Astrocyte (in vitro differentiated cells and primary cell): ENCODE data around the gene FOXB2.

ENCODE experiments used
- CTCF ChIP-seq: IDR thresholded peaks from 2 replicates; pipeline ENCODE4 v1.5.1; 2011; ENCODE audit warnings: low read depth, mild to moderate bottlenecking, inconsistent platforms, low read length, moderate library complexity; ENCODE audit not compliant: insufficient read depth
- EZH2 ChIP-seq: IDR thresholded peaks from 2 replicates; pipeline ENCODE4 v1.6.1; 2012; ENCODE audit warnings: mild to moderate bottlenecking, low read length, inconsistent platforms; ENCODE audit not compliant: insufficient read depth

- no peak for TF ChIP-seq CTCF
- no peak for TF ChIP-seq EZH2
Observed at GRCh38 chr9:77005216-77005615, 14.2 kb upstream of the FOXB2 start.
